GM21529 (cell line): ENCODE measurements around the gene ARG1.

Experiments used
- ATAC-seq: cut with Tn5 transposase; IDR thresholded peaks from one replicate; pipeline ENCODE4 v1.9.1; 2021; ENCODE audit not compliant: unreplicated experiment

The ARG1 gene

DNA sequence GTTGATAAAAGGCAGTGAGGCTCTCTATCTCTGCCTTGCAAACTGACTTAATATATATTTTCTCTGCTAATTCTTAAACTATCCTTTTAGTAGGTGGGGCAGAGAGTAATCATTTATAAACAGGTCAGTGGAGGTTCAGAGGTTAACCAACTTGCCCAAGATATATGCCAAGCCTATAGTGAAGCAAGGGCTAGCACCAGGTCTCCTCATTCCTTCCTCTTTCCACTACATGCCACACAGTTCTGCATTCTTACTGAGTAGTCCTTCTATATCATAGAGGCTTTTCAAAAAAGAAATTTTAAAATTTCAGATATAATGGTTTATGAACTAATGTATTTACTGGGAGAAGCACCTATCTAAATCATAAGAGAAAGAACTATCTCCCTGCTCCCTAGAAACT is 8.5 kb downstream of the ARG1 start:
- ATAC-seq = no peak

DNA sequence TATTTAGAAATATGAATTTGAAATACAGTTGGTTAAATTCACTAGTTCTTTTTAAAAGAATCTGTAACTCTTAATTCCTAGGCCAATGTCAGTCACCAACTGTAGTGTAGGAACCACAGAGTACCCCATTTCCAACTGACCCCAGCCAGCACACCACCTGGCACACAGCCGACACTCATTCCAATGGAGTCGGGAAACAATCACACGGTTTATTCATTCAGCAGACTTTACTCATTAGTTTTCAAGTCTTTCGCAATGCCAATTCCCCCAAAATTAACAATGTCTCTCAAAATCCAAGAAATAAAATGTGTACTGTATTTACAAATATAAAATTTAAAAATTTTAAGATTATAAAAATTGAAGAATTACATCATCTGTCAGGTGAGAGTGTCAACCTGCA is 13.5 kb downstream of the ARG1 start:
- no peak for ATAC-seq

DNA sequence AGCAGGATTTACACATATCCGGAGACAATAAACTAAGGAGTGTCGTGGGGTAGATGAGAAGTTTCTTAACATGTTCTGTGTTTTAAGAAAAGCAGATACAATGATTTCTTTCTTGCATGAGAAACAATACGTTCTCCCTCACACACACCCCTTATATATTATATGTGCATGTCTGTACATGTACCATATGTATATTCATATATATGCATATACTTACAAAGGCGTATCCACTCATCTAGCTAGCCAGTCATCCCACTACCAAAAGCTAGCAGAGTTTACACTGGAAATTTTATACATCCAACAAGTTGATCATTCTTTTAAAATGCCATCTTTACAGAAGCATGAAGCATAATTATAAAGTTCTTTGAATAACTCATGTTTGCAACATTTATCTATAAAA is 14.9 kb downstream of the ARG1 start:
- ATAC-seq = no peak

DNA sequence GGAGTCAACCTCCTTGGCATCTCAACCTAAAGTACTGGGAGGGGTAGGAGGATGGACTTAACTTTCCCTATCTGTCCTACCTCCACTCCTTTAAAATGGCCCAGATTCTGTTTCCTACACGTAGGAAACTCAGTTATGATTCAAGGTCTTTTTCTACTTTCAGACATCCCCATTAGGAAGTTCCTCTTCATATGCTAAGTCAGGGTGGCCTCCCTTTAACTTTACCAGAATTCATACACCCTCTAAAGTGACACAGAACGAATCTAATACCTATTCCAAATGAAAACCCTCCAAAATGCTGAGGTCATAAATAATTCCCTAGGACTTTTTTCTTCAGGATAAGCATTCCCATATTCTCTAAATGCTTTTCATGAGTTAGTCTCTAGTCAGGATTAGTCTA is 15.6 kb downstream of the ARG1 start:
- ATAC-seq = no peak

DNA sequence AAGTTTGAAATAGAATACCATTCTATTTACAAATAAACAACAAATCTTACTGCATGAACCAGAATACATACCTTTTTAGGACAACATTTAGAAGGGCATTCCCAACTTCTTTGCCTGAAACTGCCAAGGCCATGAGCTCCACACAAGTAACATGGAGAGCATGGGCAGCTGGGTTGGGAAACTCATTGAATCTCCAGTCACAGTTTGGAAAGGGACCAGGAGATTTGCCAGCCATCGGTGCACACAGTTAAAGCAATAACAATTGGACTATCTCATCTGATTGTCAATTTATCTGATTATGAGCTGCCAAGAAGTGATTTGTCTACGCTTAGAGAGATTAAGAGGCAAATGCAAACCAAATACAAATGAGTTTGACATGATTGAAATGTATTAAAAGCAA is 19.9 kb downstream of the ARG1 start:
- no peak for ATAC-seq

DNA sequence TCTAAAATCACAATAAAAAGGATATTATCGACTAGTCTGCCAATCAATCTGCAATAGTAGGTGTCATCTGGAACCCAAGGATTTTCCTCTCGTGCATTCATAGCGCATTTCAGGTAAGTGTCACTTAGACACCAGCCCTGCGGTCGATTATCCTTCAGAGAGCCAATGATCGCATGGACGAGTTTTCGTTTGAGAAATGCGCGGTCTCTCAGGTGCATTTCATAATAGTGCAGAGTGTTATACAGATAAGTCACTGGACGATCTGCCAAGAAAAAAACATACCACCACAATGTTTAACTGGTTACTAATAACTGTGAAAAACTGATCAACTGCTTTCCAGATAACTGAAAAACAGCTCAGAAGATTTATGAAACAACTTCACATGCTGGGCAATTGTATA is 21.0 kb downstream of the ARG1 start:
- no peak for ATAC-seq

DNA sequence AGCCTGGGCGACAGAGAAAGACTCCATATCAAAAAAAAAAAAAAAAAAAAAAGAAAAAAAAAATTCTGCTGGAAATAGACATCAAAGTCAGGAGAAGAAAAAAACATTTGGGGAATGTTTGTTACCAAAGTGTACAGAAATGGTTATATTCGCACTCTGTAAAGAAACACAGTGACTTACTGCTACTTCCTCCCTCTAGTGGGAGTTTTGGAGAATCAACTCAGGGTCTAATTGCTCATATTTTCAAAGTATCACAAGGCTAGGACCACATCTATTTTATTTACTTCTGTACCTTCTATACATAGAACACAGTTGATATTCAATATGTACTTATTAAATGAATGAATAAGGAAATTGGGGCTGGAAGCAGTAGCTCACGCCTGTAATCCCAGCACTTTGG is 24.4 kb downstream of the ARG1 start:
- ATAC-seq = no peak

DNA sequence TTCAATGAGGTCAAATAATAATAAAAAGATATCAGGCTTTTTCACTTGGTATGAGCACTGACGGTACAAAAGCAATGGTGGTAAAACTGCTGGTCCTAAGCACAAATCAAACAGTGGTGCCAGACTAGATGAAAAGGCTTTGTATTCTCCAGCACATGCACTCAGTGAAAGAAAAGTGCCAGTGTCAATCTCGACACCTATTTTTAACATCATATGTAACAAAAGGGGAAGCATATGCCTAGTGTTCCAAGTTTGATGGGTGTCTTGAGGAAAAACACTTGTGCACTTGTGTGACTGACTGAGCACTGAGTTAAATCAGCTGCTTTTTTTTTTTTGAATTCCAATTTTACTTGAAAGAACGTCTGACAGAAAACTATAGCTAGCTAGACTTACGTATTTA is 27.7 kb downstream of the ARG1 start:
- no peak for ATAC-seq

DNA sequence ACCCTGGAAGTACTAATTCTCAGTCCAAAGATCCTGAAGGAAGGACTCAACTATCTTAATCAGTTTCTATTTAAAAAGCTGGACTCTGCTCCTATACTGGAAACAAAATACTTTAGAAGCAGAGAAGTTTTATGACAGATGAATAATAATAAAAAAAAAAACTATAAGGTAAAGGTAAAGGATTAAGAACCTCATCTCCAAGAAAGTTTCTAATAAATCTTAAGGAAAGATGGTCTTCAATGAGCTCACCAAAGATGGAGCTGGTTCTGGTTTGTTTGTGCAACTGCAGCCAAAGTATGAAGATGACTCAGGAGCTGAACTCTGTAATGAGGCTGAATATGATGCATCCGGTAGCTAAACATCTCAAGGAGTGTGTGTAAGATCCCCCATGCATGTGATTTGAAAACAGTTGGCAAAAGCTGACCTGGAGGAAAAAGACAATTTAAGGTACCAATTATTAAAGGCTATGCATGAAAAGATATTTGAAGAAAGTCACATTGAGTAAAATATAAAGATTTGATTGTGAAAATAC is 29.8 kb downstream of the ARG1 start:
- no peak for ATAC-seq

DNA sequence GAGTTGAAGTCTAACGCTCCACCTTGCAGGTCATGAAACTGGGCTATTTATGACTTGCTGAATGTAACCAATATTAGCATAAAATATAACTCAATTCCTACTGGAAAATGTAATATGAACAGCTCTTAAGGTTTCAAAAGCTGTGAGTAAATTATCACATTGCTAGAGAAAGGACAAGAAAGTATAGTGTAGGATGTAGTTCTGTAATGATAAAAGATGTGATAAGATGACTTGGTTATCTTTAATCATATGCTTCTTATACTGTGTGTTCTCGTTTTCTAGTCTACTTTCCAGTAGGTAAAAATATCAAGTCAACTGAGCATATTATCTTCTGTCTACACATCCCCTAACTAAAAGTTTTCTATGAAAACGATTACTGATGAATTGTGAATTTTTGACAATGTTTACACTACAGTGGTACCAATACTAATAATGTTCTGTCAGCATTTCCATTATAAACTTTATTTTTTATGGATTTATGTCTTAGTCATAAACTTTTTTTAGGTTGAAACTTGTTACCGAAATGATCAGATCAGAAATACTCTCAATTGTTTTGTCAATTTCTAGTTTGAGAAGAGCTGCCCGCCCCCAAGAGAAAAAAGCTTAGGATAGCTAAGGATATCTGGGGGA is 40.4 kb downstream of the ARG1 start:
- ATAC-seq = no peak

DNA sequence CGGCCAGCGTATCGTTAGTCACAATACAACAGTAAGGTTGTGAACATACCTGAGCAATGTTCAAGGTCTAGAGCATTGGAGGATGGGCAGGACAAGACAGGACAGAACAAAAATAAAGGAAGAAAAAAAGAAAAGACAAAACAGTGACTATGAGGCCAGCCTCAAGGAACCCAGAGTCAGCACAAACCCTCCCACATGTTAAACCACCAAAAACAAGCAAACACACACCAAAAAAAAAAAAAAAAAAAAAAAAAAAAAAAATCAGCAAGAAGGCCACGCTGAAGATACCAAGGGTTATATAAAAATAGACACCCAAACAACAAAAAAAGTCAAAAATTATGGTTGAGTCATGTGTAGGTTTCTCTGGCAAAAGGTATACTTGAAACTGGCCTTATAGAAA is 42.2 kb downstream of the ARG1 start:
- ATAC-seq = no peak

DNA sequence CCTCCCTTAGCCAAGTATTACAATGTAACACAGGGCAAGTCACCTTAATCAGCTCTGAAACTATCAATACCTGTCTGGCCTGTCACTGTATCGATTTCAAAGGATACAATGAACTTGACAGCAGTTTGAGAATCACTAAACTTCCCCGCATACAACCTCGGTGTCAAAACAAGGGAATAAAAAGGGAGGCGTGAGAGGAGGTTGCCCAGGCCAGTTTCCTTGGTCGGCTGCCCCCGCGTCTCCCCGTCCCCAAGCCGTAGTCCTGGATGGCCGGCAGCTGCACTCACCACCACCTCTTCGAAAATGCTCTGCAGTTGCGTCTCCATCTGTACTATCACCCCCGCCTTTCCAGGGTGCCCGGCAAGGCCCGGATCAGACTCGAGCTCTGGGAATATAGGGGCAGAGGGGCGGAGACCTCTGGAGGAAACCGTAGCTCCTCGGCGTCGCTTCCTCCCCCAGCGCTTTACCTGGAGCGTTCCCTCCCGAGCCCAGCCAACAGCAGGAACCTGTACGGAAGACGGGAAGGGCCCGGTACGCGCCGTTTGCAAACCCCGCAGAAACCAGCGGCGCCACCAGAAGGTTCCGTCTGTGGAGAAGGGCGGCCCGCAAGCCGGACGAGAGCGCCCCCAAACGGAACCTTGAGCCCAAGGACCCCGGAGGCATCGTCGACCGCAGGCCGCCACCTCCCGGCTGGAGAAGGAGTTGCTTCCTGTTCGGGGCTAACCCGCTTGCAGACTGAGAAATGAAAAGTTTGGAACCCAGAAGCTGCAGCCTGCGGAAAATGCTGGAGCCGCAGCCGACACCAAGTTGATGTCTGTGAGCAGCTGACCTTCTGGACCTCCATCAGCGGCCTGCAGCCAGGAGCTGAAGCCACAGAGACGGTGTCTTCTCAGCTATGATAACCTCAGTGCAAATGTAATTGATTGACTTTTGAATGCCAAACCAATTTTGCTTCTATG is 55.0 kb downstream of the ARG1 start, which contains the start of gene MED23:
TSS of gene MED23 (minus strand) at position 519 of the 959 bp plus-strand sequence. CDS start at position 326, 193 bp downstream.
- ATAC-seq = peak; percentile 97

DNA sequence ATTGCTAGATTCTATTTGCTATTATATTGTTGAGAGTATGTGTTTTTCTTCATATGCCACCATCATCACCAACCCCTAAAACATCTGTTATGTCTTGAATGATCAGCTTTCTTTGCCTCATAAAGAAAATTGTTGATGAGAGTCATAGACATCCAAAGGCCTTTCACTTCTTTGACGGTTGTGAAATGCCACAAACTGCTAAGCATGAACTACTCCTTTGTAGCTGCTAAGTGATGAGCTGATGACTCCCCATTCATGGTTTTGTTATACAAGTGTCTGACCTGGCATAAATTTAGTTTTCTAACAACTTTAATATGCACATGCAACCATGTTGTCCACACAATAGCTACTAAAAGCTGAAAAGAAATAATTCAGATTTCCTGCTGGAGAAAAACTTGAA is 55.7 kb downstream of the ARG1 start:
- ATAC-seq = no peak

DNA sequence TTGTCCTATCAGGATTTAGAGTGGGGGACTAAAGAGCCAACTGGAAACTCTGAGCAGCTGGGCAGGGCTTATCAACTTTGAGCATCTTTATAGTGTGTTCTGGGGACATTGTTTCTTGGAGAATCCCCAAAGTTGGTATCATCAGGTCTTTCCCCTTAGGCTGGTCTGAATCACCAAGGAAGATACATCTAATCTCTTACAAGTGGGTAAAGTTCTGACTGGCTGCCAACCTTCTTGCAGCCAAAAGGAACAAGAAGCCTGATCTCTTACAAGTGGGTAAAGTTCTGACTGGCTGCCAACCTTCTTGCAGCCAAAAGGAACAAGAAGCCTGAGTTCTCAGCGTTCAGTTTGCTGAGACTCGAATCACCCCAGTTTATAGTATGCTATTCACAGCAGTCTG is 56.6 kb downstream of the ARG1 start:
- ATAC-seq = no peak

DNA sequence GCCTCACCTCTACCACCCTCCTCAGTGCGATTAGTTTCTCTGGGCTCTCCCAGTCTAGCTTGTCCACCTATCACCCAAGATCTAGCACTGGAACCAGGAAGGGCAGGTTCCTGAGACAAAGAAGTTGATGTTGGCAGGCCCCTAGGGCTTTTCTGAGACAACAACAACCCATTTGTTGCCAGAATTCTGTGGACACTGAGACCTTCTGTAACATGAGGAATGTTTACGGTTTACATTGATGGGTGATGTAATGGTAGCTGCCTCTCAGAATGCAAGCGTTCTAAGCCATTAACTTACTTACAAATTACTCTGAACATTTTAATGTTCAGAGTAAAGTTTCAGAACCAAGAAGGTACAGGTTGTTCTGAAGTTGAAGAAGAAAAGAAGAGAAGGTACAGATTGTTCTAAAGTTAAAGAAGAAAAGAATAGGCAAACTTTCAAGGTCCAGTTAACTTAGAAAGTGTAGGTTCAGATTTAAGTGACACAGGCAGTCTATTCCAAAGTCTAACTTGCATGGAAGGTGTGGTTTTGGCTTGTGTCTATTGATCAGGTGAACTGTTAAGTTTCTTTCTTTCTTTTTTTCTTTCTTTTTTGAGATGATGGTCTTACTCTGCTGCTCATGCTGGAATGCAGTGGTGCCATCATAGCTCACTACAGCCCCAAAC is 58.7 kb downstream of the ARG1 start:
- ATAC-seq = no peak
